GM11168 (cell line): Measurements from ENCODE around the gene CLPSL1.
"Not testable (repeated sequence)": the region's sequence is repeated elsewhere in the genome, so short reads cannot be mapped to it uniquely, and the experiment has no call there.

Experiments
- in situ Hi-C: fragments of 300-500 bp; cut with MboI; formaldehyde crosslinking; loops from one replicate; pipeline ENCODE4 v1.12.0; 2022; ENCODE audit warnings: low sequenced_read_pairs; ENCODE audit not compliant: unreplicated experiment

Gene CLPSL1, protein sequence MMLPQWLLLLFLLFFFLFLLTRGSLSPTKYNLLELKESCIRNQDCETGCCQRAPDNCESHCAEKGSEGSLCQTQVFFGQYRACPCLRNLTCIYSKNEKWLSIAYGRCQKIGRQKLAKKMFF

DNA sequence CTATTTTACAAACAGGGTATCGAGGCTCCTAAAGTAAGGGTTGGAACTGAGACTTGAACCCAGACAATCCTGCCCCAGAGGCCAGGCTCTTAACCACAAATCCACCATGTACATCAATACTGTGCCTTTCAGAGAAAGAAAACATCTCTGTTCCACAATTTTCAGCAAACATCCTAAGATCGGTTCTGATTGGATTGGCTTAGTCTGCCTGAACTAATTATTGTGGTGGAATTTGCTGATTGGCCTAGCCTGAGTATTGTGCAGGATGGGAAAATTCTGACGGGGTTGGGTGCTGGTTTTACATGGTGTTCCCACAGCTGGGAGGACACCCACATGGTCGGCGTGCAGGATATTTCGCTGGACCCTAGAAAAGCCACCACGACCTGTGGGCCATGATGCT is at the start of gene CLPSL1:
CLPSL1 (plus strand) TSS at position 301 of the 400 bp plus-strand sequence; CDS start at position 393, 92 bp downstream.
- in situ Hi-C loops: no loop called here

DNA sequence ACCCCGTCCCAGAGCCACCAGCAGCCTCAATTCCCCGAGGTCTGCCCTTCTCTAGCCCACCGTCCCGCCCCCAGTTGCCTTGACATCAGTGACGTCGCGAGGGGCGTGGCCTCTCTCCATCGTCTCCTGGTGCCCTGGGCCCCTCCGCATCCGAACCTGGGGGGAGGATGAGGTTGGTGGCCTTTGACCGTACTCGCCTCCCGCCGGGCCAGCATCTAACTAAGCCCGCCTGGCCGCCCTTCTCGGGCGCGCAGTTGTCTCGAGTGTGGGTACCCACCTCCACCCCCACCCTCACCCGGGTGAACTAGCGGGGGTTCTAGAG is 49.4 kb upstream of the CLPSL1 start:
- in situ Hi-C loops: no loop called here

DNA sequence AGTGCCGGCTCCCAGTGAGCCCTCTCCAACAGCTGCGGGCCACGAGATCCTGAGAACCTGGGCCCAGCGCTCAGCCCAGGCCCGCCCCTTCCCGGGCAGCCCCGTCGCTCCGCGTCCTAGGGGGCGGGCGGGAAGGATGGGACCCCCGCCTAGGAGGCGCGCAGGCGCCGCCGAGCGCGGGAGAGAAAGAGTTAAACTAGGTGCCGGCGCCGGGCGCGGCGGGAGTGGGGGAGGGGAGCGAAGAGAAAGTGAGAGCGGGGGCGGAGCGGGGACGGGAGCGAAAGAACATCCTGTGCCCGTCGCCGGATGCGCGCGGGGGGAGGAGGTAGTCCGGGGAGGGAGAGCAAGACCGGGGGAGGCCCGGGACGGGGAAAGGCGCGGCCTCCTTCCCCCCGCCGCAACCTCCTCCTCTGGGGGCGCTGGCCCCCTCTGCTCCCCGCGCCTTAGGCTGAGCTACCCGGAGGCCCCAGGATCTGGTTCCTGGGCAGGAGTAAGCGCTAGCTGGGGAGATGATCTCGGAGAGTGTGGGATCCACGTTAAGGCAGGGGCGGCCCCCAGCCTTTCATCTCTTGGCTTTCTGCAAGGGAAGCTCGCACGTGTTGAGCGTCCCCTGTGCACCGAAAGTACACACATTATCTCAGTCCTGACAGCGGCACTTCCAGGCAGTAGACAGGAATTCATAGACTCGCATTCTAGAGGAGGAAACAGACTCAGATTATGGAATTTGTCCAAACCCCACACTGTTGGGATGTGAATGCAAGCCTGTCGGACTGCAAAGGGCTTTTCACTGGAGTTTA is 48.9 kb upstream of the CLPSL1 start:
- in situ Hi-C loops: no loop called here

DNA sequence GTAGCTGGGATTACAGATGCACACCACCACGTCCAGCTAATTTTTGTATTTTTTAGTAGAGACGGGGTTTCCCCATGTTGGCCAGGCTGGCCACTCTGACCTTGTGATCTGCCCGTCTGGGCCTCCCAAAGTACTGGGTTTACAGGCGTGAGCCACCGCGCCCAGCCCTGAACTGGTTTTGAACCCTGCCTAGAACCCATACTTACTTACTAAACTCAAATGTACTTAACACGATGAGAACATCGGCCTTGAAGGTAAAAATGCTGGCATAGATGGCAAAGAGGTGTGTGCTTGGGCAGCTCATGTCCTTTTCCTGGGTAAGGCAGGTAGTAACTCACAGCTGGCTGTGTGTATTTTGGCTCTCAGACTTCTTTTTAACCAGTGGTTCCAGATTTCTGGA is 47.2 kb upstream of the CLPSL1 start:
- in situ Hi-C loops: no loop called here

DNA sequence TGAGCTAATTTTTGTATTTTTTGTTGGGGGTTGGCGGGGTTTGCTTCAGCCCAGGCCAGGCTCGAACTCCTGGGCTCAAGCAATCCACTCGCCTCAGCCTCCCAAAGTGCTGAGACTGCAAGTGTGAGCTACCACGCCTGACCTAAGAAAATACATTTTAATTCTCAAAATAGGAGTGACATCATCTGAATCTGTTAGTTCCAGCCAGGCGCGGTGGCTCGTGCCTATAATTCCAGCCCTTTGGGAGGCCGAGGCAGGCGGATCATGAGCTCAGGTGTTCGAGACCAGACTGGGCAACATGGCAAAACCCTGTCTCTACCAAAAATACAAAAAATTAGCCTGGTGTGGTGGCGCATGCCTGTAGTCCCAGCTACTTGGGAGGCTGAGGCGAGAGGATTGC is 46.5 kb upstream of the CLPSL1 start:
- in situ Hi-C loops: not testable (repeated sequence)

DNA sequence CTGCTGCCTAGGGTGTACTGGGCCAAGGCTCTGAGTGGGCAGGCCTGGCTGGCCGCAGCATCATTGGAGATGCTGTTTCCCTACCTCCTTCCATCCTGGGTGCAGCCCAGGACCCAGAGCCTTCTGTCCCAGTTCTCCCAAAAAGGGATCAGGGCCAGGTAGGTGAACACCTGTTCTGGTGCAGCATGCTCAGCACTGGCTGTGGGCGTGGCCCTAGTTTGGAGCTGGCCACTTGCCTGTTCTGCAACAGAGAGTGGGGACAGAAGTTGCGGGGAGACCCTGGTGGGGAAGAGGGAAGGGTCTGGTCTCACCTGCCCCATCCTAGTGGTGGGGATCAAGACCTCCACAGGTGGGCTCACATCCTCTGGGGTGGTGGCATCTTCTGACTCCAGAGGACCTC is 45.4 kb upstream of the CLPSL1 start:
- in situ Hi-C loops: loop anchor here (5.0 kb wide), 1 partner anchor 153 kb away; no protein-coding TSS in a partner anchor

DNA sequence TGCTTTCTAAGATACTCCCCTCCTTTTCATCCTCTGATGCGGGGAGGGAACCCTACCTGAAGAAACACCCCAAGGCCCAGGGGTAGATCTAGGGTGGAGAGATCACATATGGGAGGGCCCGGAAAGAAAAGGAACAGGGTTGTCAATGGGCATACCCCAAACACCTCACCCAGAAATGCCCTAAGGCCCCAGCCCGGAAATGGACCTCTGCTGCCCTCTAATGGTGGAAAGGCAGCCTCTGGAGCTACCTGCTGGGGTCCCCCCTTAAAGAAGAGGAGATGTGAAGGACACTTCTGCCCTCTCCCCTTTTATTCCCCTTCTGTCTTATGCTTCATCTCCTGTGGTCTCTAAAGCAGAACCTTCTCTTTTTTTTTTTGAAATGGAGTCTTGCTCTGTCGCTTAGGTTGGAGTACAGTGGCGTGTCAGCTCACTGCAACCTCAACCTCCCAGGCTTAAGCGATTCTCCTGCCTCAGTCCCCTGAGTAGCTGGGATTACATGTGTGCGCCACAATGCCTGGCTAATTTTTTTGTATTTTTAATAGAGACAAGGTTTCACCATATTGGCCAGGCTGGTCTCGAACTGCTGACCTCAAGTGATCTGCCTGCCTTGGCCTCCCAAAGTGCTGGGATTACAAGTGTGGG is 44.4 kb upstream of the CLPSL1 start:
- in situ Hi-C loops: loop anchor here (5.0 kb wide), 1 partner anchor 154 kb away; no protein-coding TSS in a partner anchor

DNA sequence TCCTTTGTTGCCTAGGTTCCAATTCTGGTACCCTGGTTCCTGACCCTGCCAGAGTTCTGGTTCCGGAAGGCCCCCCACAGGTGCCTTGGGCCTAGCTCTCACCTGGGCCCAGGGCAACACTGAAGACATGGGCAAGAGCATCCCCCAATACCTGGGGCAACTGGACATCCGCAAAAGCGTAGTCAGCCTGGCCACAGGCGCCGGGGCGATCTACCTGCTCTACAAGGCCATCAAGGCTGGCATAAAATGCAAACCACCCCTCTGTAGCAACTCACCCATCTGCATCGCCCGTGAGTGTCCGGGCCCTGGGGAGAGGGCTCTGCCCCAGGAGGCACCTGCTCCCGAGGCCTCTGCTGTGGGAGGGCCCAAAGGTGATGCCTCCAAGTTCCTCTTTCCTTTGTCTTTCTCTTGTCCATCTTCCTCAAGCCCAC is 43.8 kb upstream of the CLPSL1 start, which contains the start of gene ARMC12:
ARMC12 (plus strand) TSS at position 51 of the 431 bp plus-strand sequence; CDS start at position 128, 77 bp downstream.
- in situ Hi-C loops: loop anchor here (5.0 kb wide), 1 partner anchor 155 kb away; no protein-coding TSS in a partner anchor

DNA sequence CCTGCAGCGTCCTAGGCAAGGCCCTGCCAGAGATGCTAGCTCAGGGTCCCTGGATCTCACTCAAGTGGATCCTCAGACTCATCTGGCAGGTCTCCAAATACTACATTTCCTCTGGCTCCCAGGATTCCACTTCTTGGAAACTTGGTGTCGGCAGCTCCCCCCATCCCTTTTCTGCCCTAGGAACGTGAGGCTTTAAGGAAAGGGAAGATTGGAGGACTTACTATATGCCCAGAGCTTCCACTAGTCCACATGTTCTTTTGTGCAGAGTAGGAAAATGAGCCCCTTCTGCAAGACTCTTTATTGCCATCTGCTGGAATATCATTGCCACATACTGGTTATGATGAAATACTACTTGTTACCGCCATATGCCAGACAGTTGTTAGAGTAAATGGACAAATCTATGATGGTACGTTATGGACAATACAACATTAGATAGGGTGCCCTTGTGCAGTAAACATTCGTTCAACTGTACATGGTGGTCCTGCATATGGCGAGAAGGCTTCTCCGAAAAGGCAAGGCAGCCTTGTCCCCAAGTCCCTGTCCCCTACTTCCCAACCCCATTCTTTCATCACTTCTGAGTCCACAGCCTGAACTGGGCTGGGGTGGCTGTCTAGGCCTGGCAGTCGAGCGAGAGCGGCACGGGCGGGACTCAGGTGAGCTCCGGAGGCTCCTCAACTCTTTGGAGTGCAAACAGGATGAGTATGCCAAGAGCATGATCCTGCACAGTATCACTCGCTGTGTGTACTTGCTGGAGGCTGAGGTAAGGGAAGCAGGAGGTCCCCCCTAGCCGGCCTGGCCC is 43.2 kb upstream of the CLPSL1 start:
- in situ Hi-C loops: loop anchor here (5.0 kb wide), 1 partner anchor 155 kb away; no protein-coding TSS in a partner anchor

DNA sequence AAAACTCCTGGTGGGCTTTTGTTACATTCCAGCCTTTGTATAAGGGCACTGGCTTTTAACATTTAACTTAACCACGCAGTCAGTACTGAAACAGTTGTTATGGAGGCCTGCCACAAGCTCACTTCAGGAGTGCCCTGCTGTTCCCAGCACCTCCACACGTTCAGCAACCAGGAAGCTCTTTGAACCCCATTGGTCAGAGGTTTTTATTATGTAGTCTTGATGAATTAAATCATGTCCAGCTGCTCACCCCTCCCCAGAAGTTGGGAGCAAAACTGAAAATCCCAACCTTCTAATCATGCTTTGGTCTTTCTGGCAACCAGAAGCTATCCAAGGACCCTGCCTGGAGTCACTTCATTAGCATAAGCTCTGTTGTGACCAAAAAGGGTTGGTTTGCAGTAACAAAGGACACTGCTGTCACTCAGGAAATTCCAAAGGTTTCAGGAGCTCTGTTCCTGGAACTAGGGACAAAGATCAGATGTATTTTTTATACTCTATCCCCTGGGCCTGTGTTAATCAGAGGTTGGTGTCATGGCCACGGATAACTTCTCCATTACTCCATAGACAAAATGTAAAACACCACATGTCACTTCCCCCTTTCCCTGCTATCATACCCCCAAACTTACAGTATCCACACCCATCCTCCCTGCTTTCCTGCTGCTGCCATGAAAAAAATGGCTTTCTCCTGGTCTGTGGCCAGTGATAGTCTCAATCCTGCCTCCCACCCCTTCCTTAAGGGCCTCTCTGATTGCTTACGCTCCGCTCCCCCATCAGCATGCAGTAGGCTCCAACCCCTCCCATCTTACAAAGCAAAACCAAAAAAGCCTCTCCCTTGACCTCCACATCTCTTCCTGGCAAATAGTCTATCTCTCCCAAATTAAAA is 40.9 kb upstream of the CLPSL1 start:
- in situ Hi-C loops: loop anchor here (5.0 kb wide), 1 partner anchor 158 kb away; no protein-coding TSS in a partner anchor

DNA sequence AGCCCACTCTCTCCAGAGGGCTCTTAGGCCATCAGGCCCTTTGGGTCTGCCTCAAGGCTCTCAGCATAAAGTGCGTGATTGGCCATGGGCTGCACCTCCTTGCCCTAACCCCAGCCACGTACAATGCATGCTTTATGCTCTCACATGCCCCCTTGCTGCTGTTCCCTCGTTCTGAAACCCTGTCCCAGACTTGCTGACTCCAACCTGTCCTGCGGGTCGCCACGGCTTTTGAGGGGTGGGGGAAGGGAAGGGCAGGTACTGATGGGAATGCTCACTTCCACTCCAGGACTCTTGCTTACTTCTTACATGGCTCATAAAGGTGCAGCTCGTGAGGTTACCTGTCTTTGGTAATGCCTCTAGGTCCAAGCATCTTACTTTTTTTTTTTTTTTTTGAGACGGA is 38.0 kb upstream of the CLPSL1 start:
- in situ Hi-C loops: no loop called here

DNA sequence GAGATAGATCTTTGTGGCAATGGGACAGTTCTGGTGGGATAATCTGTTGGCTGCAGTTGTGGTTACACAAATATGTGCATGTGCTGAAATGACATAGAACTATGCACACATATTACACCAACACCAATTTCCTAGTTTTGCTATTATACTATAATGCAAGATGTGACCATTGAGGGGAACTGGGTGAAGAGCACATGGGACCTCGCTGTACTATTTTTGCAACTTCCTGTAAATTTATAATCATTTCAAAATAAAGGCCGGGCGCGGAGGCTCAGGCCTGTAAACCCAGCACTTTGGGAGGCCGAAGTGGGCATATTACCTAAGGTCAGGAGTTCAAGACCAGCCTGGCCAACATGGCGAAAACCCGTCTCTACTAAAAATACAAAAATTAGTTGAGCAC is 35.3 kb upstream of the CLPSL1 start:
- in situ Hi-C loops: no loop called here

DNA sequence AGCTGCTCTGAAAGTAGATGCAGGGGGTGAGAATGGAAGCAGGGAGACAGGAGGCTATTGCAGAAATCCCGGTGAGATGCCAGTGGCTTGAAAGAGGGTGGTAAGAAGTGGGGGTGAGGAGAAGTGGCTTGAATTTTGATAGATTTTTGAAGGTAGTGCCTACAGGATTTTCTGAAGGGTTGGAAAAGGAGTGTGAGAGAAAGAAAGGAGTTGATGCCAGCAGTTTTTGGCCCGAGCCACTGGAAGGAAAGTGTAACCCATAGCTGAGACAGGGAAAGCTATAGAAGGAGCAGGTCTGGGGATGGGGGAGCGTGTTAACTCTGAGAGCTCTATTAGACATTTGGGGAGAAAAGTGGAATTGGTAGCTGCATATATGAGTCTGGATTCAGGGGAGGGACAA is 34.3 kb upstream of the CLPSL1 start:
- in situ Hi-C loops: no loop called here

DNA sequence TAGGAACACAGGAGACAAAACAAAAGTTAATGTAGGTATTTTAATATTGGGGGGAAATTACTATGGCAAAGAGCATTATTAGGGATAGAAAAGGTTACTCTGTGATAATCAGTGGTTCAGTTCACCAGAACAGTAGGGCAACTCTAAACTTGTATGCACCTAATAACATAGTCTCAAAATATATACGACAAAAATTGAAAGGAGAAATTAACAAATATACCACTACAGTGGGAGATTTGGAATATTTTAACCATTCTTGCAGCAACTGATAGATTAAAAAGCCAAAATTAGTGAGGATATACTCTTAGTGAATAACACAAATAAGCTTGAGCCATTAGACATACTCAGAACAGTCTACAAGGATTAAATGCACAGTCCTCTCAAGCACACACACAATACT is 32.9 kb upstream of the CLPSL1 start:
- in situ Hi-C loops: no loop called here

DNA sequence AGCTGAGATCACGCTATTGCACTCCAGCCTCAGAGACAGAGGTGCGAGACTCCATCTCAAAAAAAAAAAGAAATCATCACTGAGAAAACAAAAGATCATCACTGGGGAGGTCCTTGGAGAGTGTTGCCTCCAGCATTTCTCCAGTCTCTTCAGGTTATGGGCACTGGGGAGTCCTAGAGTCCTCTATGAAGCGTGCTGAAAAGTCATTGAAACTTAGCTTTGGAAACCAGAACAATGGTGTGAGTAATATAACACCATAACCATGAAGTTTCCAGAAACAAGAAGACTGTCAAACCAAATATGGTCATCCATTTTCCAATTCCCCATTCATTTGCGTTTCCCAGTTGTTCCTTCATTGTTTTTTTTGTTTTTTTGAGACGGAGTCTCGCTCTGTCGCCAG is 30.3 kb upstream of the CLPSL1 start:
- in situ Hi-C loops: no loop called here

DNA sequence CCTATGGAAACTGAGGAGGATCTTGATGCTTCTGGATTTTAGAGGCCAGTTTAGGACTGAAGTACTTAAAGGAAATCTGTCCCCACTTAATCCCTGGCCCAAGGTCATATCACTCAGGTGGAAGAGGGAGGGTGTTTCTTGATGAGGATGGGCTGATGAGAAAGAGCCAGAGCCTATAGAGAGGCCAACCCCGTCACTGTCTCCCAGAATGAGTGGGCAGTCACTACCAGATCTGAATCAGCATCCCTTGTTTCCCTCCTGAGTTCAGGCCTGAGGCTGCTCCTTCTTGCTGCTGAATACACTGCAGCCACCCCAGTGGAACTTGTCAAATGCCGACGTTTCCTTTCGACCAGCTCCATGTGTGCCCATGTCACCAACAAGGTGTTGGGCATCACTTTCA is 29.2 kb upstream of the CLPSL1 start:
- in situ Hi-C loops: no loop called here

DNA sequence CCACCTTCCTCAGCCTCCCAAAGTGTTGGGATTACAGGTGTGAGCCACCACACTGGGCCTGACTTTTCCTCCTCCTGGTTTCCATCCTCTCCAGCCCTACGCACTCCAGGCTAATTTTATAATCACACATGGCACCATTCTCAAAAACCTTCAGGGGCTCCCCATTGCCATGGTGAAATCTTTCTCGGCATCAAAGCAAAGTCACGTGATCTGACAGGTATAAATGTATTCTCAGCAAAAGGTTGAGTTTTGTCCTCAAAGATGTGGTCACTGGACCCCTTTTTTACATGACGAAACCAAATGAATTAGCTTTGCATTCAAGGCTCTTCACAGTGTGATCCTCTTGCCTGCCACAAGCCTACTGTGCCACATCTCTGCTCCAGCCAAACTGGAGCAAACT is 28.5 kb upstream of the CLPSL1 start:
- in situ Hi-C loops: no loop called here

DNA sequence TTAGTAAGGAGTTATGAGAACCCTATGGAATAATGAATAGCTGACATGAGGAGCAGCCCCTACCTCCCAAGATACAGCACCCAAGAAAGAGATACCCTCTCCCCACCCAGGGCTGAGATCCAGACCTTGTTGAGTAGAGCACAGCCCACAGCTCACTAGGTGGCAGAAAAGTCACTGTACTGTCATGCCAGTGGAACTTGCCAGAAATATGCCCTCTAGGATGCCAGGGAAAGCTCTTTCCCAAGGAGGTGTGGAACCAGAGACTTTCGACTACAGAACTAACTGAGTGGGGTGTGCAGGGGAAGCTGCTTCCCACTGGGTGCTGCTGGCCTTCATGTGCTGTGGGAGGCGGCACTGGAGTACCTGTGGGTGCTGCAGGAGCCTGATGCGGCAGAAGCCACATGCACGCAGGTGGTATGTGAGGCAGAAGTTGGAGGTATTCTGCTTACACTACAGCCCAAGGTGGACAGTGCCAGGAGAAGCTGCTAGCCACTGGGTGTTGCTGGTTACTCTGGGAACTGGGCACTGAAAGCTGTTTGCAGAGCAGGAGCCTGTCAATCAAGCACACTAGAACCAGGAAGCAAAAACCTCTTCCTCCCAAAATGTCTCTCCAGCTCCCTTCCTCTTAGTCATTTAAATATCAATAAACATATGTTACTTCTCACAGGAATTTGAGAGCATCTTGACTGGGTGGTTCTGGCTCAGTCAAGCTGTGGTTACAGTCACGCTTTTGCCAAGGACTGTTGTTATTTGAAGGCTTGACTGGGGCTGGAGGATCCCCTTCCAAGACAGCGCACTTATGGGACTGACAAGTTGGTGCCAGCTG is 26.2 kb upstream of the CLPSL1 start:
- in situ Hi-C loops: no loop called here
